Mesothelial cell of epicardium (in vitro differentiated cells): ENCODE data around the gene TPGS1. TPM values are rescaled to one million over a fixed set of nuclear protein-coding genes. Genes with fewer than 3 reads are reported as not detected.

Experiments
- DNase-seq, 2 experiments: peaks; one replicate each; pipeline ENCODE4 v3.0.0; 2021; ENCODE audit warnings: low spot score in 2 of 2; ENCODE audit not compliant: unreplicated experiment in 2 of 2
- H3K27ac Mint-ChIP-seq: 2 replicates; pipeline ENCODE4 v1.8.0; 2021; ENCODE audit warnings: mixed read lengths
- H3K27me3 Mint-ChIP-seq: 2 replicates; pipeline ENCODE4 v1.8.0; 2021; ENCODE audit warnings: low read depth, mixed read lengths
- H3K36me3 Mint-ChIP-seq: 2 replicates; pipeline ENCODE4 v1.8.0; 2021; ENCODE audit warnings: mixed read lengths
- H3K4me1 Mint-ChIP-seq: 2 replicates; pipeline ENCODE4 v1.8.0; 2021; ENCODE audit warnings: mixed read lengths
- H3K4me3 Mint-ChIP-seq: 2 replicates; pipeline ENCODE4 v1.8.0; 2021; ENCODE audit warnings: mild to moderate bottlenecking, moderate library complexity, mixed read lengths
- H3K9me3 Mint-ChIP-seq: 2 replicates; pipeline ENCODE4 v1.8.0; 2021; ENCODE audit warnings: mixed read lengths
- total RNA-seq: library from RNA; stranded (reverse); gene quantifications from 3 replicates; pipeline ENCODE4 v1.2.1, GENCODE V29; 2021
- TF ChIP-seq, protein P1 (sequence below): fragments of 200-600 bp; sonication (generic); IDR thresholded peaks from one replicate; pipeline ENCODE4 v1.5.0; 2021; ENCODE audit warnings: antibody characterized with exemption; ENCODE audit not compliant: unreplicated experiment

Gene TPGS1
- total RNA-seq, 1 donor from 2014 or later, result 32.4 TPM

DNA sequence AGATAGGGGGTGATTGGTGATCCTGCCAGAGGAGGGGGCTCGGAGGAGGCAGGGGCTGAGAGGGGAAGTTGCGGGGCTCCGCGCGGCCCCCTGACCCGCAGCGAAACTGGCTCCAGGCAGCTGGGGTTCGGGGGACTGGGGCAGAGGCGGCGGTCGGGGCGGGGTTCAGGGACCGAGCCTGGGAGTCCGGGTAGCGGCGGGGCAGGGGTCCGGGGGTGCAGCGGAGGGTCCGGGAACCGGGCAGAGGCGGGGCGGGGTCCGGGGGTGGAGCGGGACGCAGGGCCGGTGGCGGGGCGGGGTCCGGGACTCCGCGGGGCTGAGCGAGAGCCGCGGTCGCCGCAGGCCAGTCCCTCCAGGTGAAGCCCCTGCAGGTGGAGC, 9.8 kb upstream of the TPGS1 start:
- Mint-ChIP-seq H3K27ac (no peak overlapping the region), H3K9me3 (peaks cover 3% of the 10 kb centered on the region), H3K27me3 (peaks cover 47% of the 10 kb centered on the region), H3K4me3 (no peak overlapping the region), H3K36me3 (no peaks in the 10 kb centered on the region), H3K4me1 (peaks cover 3% of the 10 kb centered on the region)
- DNase-seq, result no peak
- TF ChIP-seq, protein P1, sequence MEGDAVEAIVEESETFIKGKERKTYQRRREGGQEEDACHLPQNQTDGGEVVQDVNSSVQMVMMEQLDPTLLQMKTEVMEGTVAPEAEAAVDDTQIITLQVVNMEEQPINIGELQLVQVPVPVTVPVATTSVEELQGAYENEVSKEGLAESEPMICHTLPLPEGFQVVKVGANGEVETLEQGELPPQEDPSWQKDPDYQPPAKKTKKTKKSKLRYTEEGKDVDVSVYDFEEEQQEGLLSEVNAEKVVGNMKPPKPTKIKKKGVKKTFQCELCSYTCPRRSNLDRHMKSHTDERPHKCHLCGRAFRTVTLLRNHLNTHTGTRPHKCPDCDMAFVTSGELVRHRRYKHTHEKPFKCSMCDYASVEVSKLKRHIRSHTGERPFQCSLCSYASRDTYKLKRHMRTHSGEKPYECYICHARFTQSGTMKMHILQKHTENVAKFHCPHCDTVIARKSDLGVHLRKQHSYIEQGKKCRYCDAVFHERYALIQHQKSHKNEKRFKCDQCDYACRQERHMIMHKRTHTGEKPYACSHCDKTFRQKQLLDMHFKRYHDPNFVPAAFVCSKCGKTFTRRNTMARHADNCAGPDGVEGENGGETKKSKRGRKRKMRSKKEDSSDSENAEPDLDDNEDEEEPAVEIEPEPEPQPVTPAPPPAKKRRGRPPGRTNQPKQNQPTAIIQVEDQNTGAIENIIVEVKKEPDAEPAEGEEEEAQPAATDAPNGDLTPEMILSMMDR, result no peak

DNA sequence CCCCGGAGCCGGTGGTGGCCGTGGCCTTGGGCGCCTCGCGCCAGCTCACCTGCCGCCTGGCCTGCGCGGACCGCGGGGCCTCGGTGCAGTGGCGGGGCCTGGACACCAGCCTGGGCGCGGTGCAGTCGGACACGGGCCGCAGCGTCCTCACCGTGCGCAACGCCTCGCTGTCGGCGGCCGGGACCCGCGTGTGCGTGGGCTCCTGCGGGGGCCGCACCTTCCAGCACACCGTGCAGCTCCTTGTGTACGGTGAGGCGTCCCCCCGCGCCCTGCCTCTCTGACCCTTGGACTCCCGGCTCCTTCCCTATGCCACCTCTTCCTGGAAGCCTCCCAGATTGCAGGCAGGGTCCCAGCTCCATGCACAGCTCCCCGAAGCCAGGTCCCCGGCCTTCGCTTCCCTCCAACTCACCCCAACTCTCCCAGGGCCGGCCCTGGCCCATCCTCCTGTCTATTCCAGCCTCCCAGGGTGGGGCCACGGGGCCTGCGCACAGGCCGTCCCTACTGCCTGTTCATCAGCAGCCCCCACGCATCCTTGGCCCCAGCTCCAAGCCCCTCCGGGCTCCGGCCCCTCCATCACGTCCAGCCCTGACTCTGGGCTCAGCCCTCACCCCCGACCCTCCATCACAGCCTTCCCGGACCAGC, 9.3 kb upstream of the TPGS1 start:
- no peak for DNase-seq
- Mint-ChIP-seq H3K36me3 (no peaks in the 10 kb centered on the region), H3K27ac (no peak overlapping the region), H3K4me3 (no peak overlapping the region), H3K27me3 (peaks cover 48% of the 10 kb centered on the region), H3K9me3 (peaks cover under 1% of the 10 kb centered on the region), H3K4me1 (peaks cover 3% of the 10 kb centered on the region)
- TF ChIP-seq, protein P1, result no peak

DNA sequence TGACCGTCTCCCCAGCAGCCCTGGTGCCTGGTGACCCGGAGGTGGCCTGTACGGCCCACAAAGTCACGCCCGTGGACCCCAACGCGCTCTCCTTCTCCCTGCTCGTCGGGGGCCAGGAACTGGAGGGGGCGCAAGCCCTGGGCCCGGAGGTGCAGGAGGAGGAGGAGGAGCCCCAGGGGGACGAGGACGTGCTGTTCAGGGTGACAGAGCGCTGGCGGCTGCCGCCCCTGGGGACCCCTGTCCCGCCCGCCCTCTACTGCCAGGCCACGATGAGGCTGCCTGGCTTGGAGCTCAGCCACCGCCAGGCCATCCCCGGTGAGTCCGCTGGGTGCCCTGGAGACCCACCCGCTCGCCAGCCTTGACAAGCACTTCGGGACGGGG, 8.8 kb upstream of the TPGS1 start:
- TF ChIP-seq, protein P1, result no peak
- H3K36me3 Mint-ChIP-seq, result no peaks in the 10 kb centered on the region
- peaks cover 3% of the 10 kb centered on the region for H3K4me1 Mint-ChIP-seq
- H3K9me3 Mint-ChIP-seq, result no peaks in the 10 kb centered on the region
- no peak overlapping the region for H3K4me3 Mint-ChIP-seq
- no peak overlapping the region for H3K27ac Mint-ChIP-seq
- DNase-seq, result no peak
- peaks cover 48% of the 10 kb centered on the region for H3K27me3 Mint-ChIP-seq

DNA sequence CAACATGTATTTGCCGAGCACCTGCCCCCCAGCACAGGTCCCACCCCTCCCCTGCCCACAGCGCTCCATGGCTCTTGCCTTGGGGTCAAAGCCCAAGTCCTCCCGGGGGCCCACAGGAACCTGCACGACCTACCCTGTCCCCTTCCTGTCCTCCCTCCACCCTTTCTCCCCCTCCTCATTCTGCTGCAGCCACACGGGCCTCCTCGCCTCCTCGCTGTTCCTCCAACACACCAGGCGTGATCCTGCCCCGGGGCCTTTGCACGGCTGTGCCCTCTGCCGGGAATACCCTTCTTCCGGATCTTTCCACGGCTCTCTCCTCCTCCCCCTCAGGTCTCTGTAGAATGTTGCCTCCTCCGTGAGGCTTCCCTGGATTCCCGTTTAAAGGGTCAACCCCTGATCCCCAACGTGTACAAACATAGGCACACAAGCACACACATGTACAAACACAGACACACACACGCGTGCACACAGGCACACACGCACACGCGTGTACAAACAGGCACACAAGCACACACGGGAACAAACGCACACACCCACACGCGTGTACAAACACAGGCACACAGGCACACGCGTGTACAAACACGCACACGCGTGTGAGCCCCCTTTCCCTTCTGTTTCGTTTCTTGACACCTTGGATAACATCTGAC, 8.2 kb upstream of the TPGS1 start:
- DNase-seq, result no peak
- peaks cover 3% of the 10 kb centered on the region for H3K4me1 Mint-ChIP-seq
- TF ChIP-seq, protein P1, result no peak

DNA sequence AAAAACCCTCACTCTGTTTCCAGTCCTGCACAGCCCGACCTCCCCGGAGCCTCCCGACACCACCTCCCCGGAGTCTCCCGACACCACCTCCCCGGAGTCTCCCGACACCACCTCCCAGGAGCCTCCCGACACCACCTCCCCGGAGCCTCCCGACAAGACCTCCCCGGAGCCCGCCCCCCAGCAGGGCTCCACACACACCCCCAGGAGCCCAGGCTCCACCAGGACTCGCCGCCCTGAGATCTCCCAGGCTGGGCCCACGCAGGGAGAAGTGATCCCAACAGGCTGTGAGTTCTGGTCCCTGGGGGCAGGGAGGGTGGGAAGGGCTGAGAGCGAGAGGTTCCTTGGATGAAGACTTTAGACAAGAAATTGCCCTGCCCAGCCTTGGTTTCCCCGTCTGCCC, 5.7 kb upstream of the TPGS1 start:
- no peak for DNase-seq
- H3K9me3 Mint-ChIP-seq, result no peaks in the 10 kb centered on the region
- no peak overlapping the region for H3K4me3 Mint-ChIP-seq
- peaks cover 4% of the 10 kb centered on the region for H3K4me1 Mint-ChIP-seq
- H3K36me3 Mint-ChIP-seq, result no peaks in the 10 kb centered on the region
- H3K27me3 Mint-ChIP-seq, result peaks cover 34% of the 10 kb centered on the region
- no peak overlapping the region for H3K27ac Mint-ChIP-seq
- TF ChIP-seq, protein P1, result no peak

More for the DNA sequence above, 8.2 kb upstream of the TPGS1 start:
- no peaks in the 10 kb centered on the region for H3K9me3 Mint-ChIP-seq
- peaks cover 46% of the 10 kb centered on the region for H3K27me3 Mint-ChIP-seq
- H3K27ac Mint-ChIP-seq, result no peak overlapping the region
- no peaks in the 10 kb centered on the region for H3K36me3 Mint-ChIP-seq
- peak overlapping the region; percentile 37 for H3K4me3 Mint-ChIP-seq
